ENCODE data around the gene VSIG10L.

Gene VSIG10L

DNA sequence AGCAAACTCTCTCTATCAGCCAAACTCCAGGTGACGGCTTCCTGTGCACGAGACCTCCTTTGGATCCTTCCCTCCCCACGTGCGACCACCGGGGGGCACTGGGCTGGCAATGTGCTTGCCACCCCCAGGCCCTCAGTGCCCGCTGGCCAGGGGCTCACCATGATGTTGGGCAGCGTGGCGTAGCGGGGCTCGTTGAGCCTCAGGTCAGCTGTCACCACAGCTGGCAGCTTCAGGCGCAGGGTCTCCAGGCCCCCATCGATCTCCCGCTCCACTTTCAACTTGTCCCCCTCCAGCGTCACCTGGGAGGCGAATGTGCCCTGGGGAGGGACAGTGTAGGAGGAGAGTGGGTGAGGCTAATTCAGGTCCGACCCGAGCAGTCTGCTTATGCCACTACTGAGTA lies 4.8 kb upstream of the VSIG10L start:
- POLR2A ChIA-PET (ENCODE audit: low non-redundant PET) = no interaction called here
- no peak for DNase-seq (ENCODE audit: low spot score)
- CTCF ChIA-PET = no interaction called here
- H3K27ac ChIP-seq = no peak overlapping the region
- no peak for TF ChIP-seq CTCF (conservative IDR thresholded peaks at IDR 0.05; ENCODE audit: low read depth)

DNA sequence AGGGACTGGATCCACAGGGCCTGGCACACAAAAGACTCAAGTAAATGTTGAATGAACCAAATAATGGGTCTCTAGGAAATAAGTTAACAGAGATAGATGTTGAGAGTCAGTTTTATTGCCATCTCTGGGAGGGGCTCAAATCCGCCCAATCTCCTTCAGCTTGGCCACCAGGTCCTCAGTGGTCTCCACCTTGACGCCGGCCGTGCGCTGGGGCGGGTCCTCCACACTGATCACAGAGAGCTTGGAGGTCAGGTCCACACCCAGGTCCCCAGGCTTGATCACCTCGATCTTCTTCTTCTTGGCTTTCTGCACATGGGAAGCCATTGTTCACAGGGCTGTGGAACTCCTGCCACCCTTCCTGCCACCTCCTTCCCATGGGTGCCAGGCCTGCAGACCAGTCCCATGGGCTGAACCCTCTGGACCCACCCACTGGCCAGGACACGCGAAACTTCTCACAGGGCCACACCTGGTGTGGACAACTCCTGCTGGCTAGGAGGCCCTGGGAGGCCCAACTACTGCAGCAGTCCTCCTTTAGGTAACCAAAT lies 3.2 kb upstream of the VSIG10L start:
- no peak for DNase-seq (ENCODE audit: low spot score)
- POLR2A ChIA-PET (ENCODE audit: low non-redundant PET) = no interaction called here
- H3K27ac ChIP-seq = peak overlapping the region; percentile 31
- CTCF ChIA-PET = interaction anchor here (0.6 kb wide), 1 partner anchor 17 kb away, joined by 3 read pairs; no protein-coding TSS in a partner anchor
- no peak for TF ChIP-seq CTCF (conservative IDR thresholded peaks at IDR 0.05; ENCODE audit: low read depth)

GRCh38 chr19:51342631-51343569 lies 961 bp upstream of the VSIG10L start:
- H3K27ac ChIP-seq = peak overlapping the region; percentile 56
- POLR2A ChIA-PET (ENCODE audit: low non-redundant PET) = no interaction called here

GRCh38 chr19:51341066-51341465 lies 873 bp downstream of the VSIG10L start:
- ChIA-PET POLR2A (ENCODE audit: low non-redundant PET) (no interaction called here), CTCF (interaction anchor here (0.6 to 1.0 kb wide), 4 partner anchors 9 to 96 kb away, joined by 3 to 7 read pairs (median 4); no protein-coding TSS in a partner anchor)
- no peak for DNase-seq (ENCODE audit: low spot score)
- peak overlapping the region; percentile 56 for H3K27ac ChIP-seq
- TF ChIP-seq CTCF (conservative IDR thresholded peaks at IDR 0.05; ENCODE audit: low read depth) = no peak

More at GRCh38 chr19:51342631-51343569, 961 bp upstream of the VSIG10L start:
- CTCF ChIA-PET = interaction anchor here (0.6 kb wide), 1 partner anchor 42 kb away, joined by 3 read pairs; no protein-coding TSS in a partner anchor
- no peak for TF ChIP-seq CTCF (conservative IDR thresholded peaks at IDR 0.05; ENCODE audit: low read depth)
- no peak for DNase-seq (ENCODE audit: low spot score)

DNA sequence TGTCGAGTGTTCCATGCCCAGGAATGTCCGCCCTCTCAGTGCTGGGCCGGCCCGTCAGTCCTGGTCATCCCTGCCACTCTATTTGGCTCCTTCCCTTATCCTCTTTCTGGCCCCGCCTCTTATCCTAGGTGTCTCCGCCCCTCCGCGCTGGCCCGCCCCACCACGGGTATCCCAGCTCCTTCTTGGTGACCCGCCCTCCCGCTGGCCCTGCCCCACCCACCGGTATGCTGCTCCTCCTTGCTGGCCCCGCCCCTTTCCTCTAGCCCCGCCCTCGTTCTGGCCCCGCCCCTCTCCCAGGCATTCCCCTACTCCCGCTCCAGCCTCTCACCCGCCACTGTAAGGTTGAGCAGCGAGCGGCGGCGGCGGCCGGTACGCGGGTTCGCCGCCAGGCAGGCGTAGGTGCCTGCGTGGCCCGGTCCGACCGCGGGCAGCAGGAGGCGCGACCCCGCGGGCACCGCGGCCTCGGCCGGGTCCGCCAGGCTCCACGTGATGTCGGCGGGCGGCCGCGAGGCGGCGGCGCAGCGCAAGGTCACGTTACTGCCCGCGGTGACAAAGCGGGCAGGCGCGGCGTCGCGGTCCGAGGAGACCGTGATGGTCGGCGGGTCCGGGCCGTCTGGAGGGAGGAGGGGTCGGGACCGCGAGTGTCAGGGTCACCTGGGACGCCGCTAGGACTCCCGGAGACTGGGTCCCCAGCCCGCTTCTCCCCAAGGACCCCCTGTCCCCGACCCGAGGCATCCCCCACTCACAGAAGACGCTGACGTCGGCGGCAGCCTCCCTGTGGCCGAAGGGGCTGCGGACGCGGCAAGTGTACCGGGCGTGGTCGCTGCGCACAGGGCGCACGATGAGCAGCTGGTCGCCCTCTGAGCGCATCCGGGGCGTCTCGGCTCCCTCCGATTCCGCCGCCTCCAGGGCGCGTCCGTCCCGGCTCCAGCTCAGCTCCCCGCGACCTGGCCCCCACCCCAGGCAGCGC lies 2.0 kb downstream of the VSIG10L start:
- ChIA-PET CTCF (interaction anchor here (0.7 to 1.0 kb wide), 4 partner anchors 23 to 454 kb away, joined by 3 to 4 read pairs (median 3); no protein-coding TSS in a partner anchor), POLR2A (ENCODE audit: low non-redundant PET) (interaction anchor here (0.6 to 1.0 kb wide), 5 partner anchors 12 to 39 kb away, joined by 3 to 5 read pairs (median 4); no protein-coding TSS in a partner anchor)
- TF ChIP-seq CTCF (conservative IDR thresholded peaks at IDR 0.05; ENCODE audit: low read depth) = peak; percentile 53
- peak; percentile 98 for DNase-seq (ENCODE audit: low spot score)
- peak overlapping the region; percentile 88 for H3K27ac ChIP-seq

Measured in RWPE1 (cell line).